Uterus (tissue), 4 donors: ENCODE measurements around the gene SSBP4. TPM values are rescaled to one million over a fixed set of nuclear protein-coding genes. Genes with fewer than 3 reads are reported as not detected.
A peak's percentile ranks its signal among the peaks of the same experiment; 100 is the strongest.

Experiments
- DNase-seq, 2 donors: peaks; one replicate each; pipeline ENCODE4 v3.0.0-alpha.2; 2019 to 2020
- H3K27ac ChIP-seq, 2 donors: fragments of 200-600 bp; sonication (generic); 1 replicate in 1 of 2; 2 replicates in 1 of 2; pipeline ENCODE4 v1.5.1; 2016 to 2018
- H3K27me3 ChIP-seq, 2 donors: fragments of 200-600 bp; sonication (generic); one replicate each; pipeline ENCODE4 v1.5.1; 2018 to 2019; ENCODE audit warnings: control low read depth in 1 of 2
- H3K36me3 ChIP-seq, 2 donors: fragments of 200-600 bp; sonication (generic); one replicate each; pipeline ENCODE4 v1.5.1; 2019; ENCODE audit warnings: control low read depth in 1 of 2
- H3K4me1 ChIP-seq, 2 donors: fragments of 200-600 bp; sonication (generic); one replicate each; pipeline ENCODE4 v1.5.1; 2018 to 2019; ENCODE audit warnings: control low read depth in 1 of 2
- H3K4me3 ChIP-seq, 2 donors: fragments of 200-600 bp; sonication (generic); 1 replicate in 1 of 2; 2 replicates in 1 of 2; pipeline ENCODE4 v1.5.1; 2018 to 2019; ENCODE audit warnings: mild to moderate bottlenecking in 1 of 2
- H3K9me3 ChIP-seq, 2 donors: fragments of 200-600 bp; sonication (generic); one replicate each; pipeline ENCODE4 v1.5.1; 2019; ENCODE audit warnings: control low read depth in 1 of 2
- CTCF ChIP-seq, 4 experiments: fragments of 200-600 bp in 2 of 4; fragments of 450-650 bp in 2 of 4; sonication (generic) in 2 of 4; IDR thresholded peaks; one replicate each; pipeline ENCODE4 v1.5.1; 2016 to 2019; ENCODE audit warnings: antibody characterized with exemption in 4 of 4, mild to moderate bottlenecking in 2 of 4, moderate library complexity in 1 of 4
- POLR2A ChIP-seq, 2 donors: fragments of 450-650 bp; IDR thresholded peaks; one replicate each; pipeline ENCODE4 v1.6.1; 2016; ENCODE audit warnings: antibody characterized with exemption in 2 of 2, mild to moderate bottlenecking in 1 of 2, moderate library complexity in 1 of 2
- intact Hi-C: fragments of 100-400 bp; cut with DNase I; formaldehyde crosslinking; loops from one replicate; pipeline ENCODE4 v1.15.1; 2023; ENCODE audit warnings: low total_unique reads
- total RNA-seq, 4 donors: library from RNA; depleted of rRNA in 3 of 4; stranded (reverse); fragments of >200 nt in 3 of 4; gene quantifications; one replicate each; pipeline versions ENCODE4 v1.1.0 to v1.2.4, GENCODE V29; 2014 to 2023
- donor health status: DM: yes; HTN: yes; CAD: no.

SSBP4 gene
- total RNA-seq, 4 donors from 2014 or later = 23.6 to 105 (median 54.8) TPM

GRCh38 chr19:18450931-18451836 is 32.0 kb downstream of the SSBP4 start:
- intact Hi-C loops = loop anchor here (10.0 kb wide), 1 partner anchor 394 kb away; no protein-coding TSS in a partner anchor
- Histone ChIP-seq H3K36me3 (no peaks in the 10 kb centered on the region), H3K27ac (peak overlapping the region in 1 of 2 donors; percentile 2), H3K4me3 (no peak overlapping the region), H3K27me3 (no peaks in the 10 kb centered on the region), H3K4me1 (peaks cover 0 to 4% of the 10 kb centered on the region in 2 donors), H3K9me3 (no peaks in the 10 kb centered on the region)
- DNase-seq = peak; percentile 89 to 90
- TF ChIP-seq POLR2A (IDR thresholded peaks at IDR 0.05) (no peak), CTCF (IDR thresholded peaks at IDR 0.05) (peak; percentile 96 to 97 (median 97))

GRCh38 chr19:18452386-18452785 is 33.2 kb downstream of the SSBP4 start:
- Histone ChIP-seq H3K9me3 (no peaks in the 10 kb centered on the region), H3K27me3 (no peaks in the 10 kb centered on the region), H3K27ac (no peak overlapping the region), H3K4me3 (no peak overlapping the region), H3K36me3 (no peaks in the 10 kb centered on the region), H3K4me1 (peaks cover 0 to 4% of the 10 kb centered on the region in 2 donors)
- DNase-seq = no peak
- no peak for TF ChIP-seq CTCF (IDR thresholded peaks at IDR 0.05)
- no peak for TF ChIP-seq POLR2A (IDR thresholded peaks at IDR 0.05)
- intact Hi-C loops = loop anchor here (10.0 kb wide), 1 partner anchor 392 kb away; no protein-coding TSS in a partner anchor

- Histone ChIP-seq H3K27ac (no peak overlapping the region), H3K4me1 (peaks cover 0 to 4% of the 10 kb centered on the region in 2 donors), H3K4me3 (no peak overlapping the region), H3K9me3 (no peaks in the 10 kb centered on the region), H3K27me3 (no peaks in the 10 kb centered on the region), H3K36me3 (no peaks in the 10 kb centered on the region)
- TF ChIP-seq POLR2A (IDR thresholded peaks at IDR 0.05) (no peak), CTCF (IDR thresholded peaks at IDR 0.05) (no peak)
- no peak for DNase-seq
- intact Hi-C loops = loop anchor here (10.0 kb wide), 1 partner anchor 391 kb away; no protein-coding TSS in a partner anchor
These were observed 34.2 kb downstream of the SSBP4 start for GRCh38 chr19:18453269-18454024.

- no peak for DNase-seq
- no peak overlapping the region for H3K4me3 ChIP-seq
- H3K36me3 ChIP-seq = no peaks in the 10 kb centered on the region
- H3K4me1 ChIP-seq = peaks cover 10 to 18% of the 10 kb centered on the region in 2 donors
- intact Hi-C loops = loop anchor here (10.0 kb wide), 1 partner anchor 389 kb away; no protein-coding TSS in a partner anchor
- TF ChIP-seq CTCF (IDR thresholded peaks at IDR 0.05) = no peak
- no peak for TF ChIP-seq POLR2A (IDR thresholded peaks at IDR 0.05)
- H3K9me3 ChIP-seq = no peaks in the 10 kb centered on the region
- no peaks in the 10 kb centered on the region for H3K27me3 ChIP-seq
- H3K27ac ChIP-seq = peak overlapping the region; percentile 19 to 41
These were observed 37.1 kb downstream of the SSBP4 start for GRCh38 chr19:18456279-18456678.
